ENCODE results near the gene NR0B2. TPM values are rescaled to one million over a fixed set of nuclear protein-coding genes. Genes with fewer than 3 reads are reported as not detected.
"Not testable (repeated sequence)": the region's sequence is repeated elsewhere in the genome, so short reads cannot be mapped to it uniquely, and the experiment has no call there.

Gene NR0B2
- total RNA-seq, 1 donor from 2014 or later = not detected

- DNase-seq = no peak
Measured at GRCh38 chr1:26888231-26888630, 25.5 kb downstream of the NR0B2 start.

- DNase-seq = peak; percentile 63
Measured at GRCh38 chr1:26887125-26887524, 26.6 kb downstream of the NR0B2 start.

DNA sequence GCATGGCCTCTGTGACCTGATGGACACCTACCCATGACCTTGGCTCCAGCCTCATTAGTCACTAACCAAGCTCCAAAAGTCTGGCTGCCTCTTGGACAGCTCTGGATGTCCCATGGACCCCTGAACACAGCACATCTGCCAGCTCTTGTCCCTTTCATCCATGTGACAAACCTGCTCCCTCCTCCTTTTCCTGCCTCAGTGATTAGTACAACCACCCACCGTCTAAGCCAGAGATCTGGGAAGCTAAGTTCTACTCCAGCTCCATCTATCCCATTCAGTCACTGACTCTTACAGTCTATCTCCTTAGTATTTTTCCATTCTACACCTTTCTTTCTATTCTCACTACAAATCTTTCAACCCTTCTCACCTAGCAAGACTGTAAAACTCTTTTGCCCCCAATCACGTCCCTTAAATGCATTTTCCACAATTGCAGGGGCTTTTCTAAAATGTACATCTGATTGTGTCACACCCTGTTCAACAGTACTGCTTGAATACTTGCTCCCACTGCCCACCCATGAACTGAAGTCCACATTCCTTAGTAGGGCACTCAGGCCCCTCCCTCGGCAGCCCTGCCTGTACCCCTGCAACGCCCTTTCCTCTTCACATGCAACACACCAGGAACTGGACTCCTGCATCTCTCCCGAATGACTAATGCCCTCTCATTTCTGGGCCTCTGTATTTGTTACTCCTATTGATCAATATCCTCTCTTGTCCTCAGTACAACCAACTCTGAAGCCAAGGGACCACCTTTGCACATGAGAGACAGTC lies 30.9 kb downstream of the NR0B2 start:
- no peak for DNase-seq

DNA sequence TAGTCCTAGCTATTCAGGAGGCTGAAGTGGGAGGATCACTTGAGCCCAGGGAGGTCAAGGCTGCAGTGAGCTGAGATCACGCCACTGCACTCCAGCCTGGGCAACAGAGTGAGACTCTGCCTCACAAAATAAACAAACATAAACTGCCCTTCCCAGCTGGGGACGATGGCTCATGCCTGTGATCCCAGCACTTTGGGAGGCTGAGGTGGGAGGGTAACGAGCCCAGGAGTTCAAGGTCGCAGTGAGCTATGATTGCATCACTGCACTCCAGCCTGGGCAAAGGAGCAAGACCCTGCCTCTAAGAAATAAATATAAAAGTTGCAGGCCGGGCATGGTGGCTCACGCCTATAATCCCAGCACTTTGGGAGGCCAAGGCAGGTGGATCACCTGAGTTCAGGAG lies 32.2 kb downstream of the NR0B2 start:
- not testable (repeated sequence) for DNase-seq

- no peak for DNase-seq
Measured at GRCh38 chr1:26879793-26880192, 34.0 kb downstream of the NR0B2 start.

- DNase-seq = no peak
Measured at GRCh38 chr1:26877326-26877725, 36.4 kb downstream of the NR0B2 start.

GRCh38 chr1:26874896-26875295 lies 38.9 kb downstream of the NR0B2 start:
- no peak for DNase-seq

GRCh38 chr1:26873097-26873496 lies 40.7 kb downstream of the NR0B2 start:
- DNase-seq = not testable (repeated sequence)

- DNase-seq = peak; percentile 98
Measured at GRCh38 chr1:26864610-26865480, 48.9 kb downstream of the NR0B2 start.

- no peak for DNase-seq
Measured at GRCh38 chr1:26863685-26864077, 50.1 kb downstream of the NR0B2 start.

- peak; percentile 17 for DNase-seq
Measured at GRCh38 chr1:26862781-26863684, 50.7 kb downstream of the NR0B2 start, which contains the start of gene SFN. Gene SFN (plus strand): TSS chr1:26863149. CDS start chr1:26863213, 64 bp downstream.

- DNase-seq = no peak
Measured at GRCh38 chr1:26861889-26862378, 51.8 kb downstream of the NR0B2 start.

Other genes with a start within 250 kb of the NR0B2 start
- gene ARID1A, start 218.0 kb downstream of the NR0B2 start, total RNA-seq = 14.5 and 28.3 TPM in 2 replicates
- gene PIGV, start 126.0 kb downstream of the NR0B2 start, total RNA-seq = 9.4 and 10.1 TPM in 2 replicates
- gene ZDHHC18, start 87.3 kb downstream of the NR0B2 start, total RNA-seq = 6.8 and 9.2 TPM in 2 replicates
- 0.51 and 0.70 TPM in 2 replicates for gene SFN, start 50.8 kb downstream of the NR0B2 start, total RNA-seq
- gene GPN2, start 23.7 kb downstream of the NR0B2 start, total RNA-seq = 9.4 and 10.7 TPM in 2 replicates
- gene GPATCH3, start 13.5 kb downstream of the NR0B2 start, total RNA-seq = 10.7 and 11.2 TPM in 2 replicates
- 20.4 and 33.3 TPM in 2 replicates for gene NUDC, start 7.8 kb upstream of the NR0B2 start, total RNA-seq
- gene KDF1, start 46.5 kb upstream of the NR0B2 start, total RNA-seq = not detected in 2 replicates
- gene TRNP1, start 79.7 kb upstream of the NR0B2 start, total RNA-seq = 2.5 and 4.8 TPM in 2 replicates
- 0.17 and 0.33 TPM in 2 replicates for gene TENT5B, start 98.9 kb upstream of the NR0B2 start, total RNA-seq
- gene SLC9A1, start 241.2 kb upstream of the NR0B2 start, total RNA-seq = 5.6 and 20.1 TPM in 2 replicates